ENCODE measurements around the gene SMARCA2. TPM values are rescaled to one million over a fixed set of nuclear protein-coding genes. Genes with fewer than 3 reads are reported as not detected.

The SMARCA2 gene
- polyA plus RNA-seq, 1 donor from 2014 or later = 150 TPM

DNA sequence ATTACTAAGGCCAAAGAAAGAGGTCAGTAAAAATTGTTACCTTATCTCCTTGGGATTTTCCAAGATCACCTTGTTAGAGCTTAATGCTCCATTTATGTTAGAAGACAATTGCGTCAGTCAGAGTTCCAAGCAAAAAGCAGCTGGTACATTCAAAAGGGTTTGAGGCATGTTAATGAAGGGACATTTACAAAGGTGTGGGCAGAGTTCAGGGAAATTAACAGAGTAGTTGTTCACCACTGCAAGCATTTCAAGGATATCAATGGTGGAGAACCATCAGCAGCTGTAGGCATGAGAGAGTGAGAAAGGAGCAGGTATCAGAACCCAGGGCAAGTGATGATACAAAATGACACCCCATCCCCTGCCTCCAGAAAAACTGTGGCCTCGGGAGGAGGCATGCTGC is 17.0 kb upstream of the SMARCA2 start:
- Histone ChIP-seq H3K4me2 (ENCODE audit: low read length) (no peak overlapping the region), H3K27ac (ENCODE audit: low read length) (no peak overlapping the region), H3F3A (ENCODE audit: insufficient read depth, low read length, poor library complexity, severe bottlenecking) (no peaks in the 10 kb centered on the region), H3K36me3 (ENCODE audit: insufficient read depth, low read length) (no peaks in the 10 kb centered on the region), H3K9me3 (ENCODE audit: low read length) (no peaks in the 10 kb centered on the region), H2AFZ (ENCODE audit: low read depth, low read length) (no peak overlapping the region), H3K79me2 (replicated peaks; ENCODE audit: insufficient read depth, low read length) (no peaks in the 10 kb centered on the region), H3K4me3 (ENCODE audit: low read length) (no peak overlapping the region), H3K9me2 (ENCODE audit: insufficient read depth, low read length) (no peaks in the 10 kb centered on the region), H3K27me3 (ENCODE audit: insufficient read depth, low read depth, low read length) (no peaks in the 10 kb centered on the region), H3K9ac (ENCODE audit: low read length) (no peak overlapping the region), H4K20me1 (ENCODE audit: insufficient read depth) (no peaks in the 10 kb centered on the region)
- TF ChIP-seq EZH2 (IDR thresholded peaks at IDR 0.05; ENCODE audit: borderline replicate concordance, insufficient read depth, low read length, poor library complexity, severe bottlenecking) = no peak
- TF ChIP-seq SMC3 (conservative IDR thresholded peaks at IDR 0.05; ENCODE audit: poor library complexity) = no peak
- TF ChIP-seq EP300 (conservative IDR thresholded peaks at IDR 0.05; ENCODE audit: poor library complexity, severe bottlenecking) = no peak
- TF ChIP-seq, protein P1, sequence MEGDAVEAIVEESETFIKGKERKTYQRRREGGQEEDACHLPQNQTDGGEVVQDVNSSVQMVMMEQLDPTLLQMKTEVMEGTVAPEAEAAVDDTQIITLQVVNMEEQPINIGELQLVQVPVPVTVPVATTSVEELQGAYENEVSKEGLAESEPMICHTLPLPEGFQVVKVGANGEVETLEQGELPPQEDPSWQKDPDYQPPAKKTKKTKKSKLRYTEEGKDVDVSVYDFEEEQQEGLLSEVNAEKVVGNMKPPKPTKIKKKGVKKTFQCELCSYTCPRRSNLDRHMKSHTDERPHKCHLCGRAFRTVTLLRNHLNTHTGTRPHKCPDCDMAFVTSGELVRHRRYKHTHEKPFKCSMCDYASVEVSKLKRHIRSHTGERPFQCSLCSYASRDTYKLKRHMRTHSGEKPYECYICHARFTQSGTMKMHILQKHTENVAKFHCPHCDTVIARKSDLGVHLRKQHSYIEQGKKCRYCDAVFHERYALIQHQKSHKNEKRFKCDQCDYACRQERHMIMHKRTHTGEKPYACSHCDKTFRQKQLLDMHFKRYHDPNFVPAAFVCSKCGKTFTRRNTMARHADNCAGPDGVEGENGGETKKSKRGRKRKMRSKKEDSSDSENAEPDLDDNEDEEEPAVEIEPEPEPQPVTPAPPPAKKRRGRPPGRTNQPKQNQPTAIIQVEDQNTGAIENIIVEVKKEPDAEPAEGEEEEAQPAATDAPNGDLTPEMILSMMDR (IDR thresholded peaks at IDR 0.05; ENCODE audit: poor library complexity, severe bottlenecking) = no peak
- TF ChIP-seq, protein P2, sequence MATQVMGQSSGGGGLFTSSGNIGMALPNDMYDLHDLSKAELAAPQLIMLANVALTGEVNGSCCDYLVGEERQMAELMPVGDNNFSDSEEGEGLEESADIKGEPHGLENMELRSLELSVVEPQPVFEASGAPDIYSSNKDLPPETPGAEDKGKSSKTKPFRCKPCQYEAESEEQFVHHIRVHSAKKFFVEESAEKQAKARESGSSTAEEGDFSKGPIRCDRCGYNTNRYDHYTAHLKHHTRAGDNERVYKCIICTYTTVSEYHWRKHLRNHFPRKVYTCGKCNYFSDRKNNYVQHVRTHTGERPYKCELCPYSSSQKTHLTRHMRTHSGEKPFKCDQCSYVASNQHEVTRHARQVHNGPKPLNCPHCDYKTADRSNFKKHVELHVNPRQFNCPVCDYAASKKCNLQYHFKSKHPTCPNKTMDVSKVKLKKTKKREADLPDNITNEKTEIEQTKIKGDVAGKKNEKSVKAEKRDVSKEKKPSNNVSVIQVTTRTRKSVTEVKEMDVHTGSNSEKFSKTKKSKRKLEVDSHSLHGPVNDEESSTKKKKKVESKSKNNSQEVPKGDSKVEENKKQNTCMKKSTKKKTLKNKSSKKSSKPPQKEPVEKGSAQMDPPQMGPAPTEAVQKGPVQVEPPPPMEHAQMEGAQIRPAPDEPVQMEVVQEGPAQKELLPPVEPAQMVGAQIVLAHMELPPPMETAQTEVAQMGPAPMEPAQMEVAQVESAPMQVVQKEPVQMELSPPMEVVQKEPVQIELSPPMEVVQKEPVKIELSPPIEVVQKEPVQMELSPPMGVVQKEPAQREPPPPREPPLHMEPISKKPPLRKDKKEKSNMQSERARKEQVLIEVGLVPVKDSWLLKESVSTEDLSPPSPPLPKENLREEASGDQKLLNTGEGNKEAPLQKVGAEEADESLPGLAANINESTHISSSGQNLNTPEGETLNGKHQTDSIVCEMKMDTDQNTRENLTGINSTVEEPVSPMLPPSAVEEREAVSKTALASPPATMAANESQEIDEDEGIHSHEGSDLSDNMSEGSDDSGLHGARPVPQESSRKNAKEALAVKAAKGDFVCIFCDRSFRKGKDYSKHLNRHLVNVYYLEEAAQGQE (IDR thresholded peaks at IDR 0.05; ENCODE audit: borderline replicate concordance) = no peak
- TF ChIP-seq MXI1 (conservative IDR thresholded peaks at IDR 0.05; ENCODE audit: poor library complexity, severe bottlenecking) = no peak

GRCh38 chr9:2000314-2000713 is 14.8 kb upstream of the SMARCA2 start:
- Histone ChIP-seq H3K4me2 (ENCODE audit: low read length) (no peak overlapping the region), H3K27ac (ENCODE audit: low read length) (no peak overlapping the region), H3F3A (ENCODE audit: insufficient read depth, low read length, poor library complexity, severe bottlenecking) (no peaks in the 10 kb centered on the region), H3K9ac (ENCODE audit: low read length) (no peak overlapping the region), H3K4me3 (ENCODE audit: low read length) (no peak overlapping the region), H3K9me2 (ENCODE audit: insufficient read depth, low read length) (no peaks in the 10 kb centered on the region), H3K36me3 (ENCODE audit: insufficient read depth, low read length) (no peaks in the 10 kb centered on the region), H3K79me2 (replicated peaks; ENCODE audit: insufficient read depth, low read length) (no peaks in the 10 kb centered on the region), H4K20me1 (ENCODE audit: insufficient read depth) (no peaks in the 10 kb centered on the region), H2AFZ (ENCODE audit: low read depth, low read length) (no peak overlapping the region), H3K9me3 (ENCODE audit: low read length) (no peaks in the 10 kb centered on the region), H3K27me3 (ENCODE audit: insufficient read depth, low read depth, low read length) (no peaks in the 10 kb centered on the region)
- no peak for TF ChIP-seq TAF1 (IDR thresholded peaks at IDR 0.05; ENCODE audit: low read depth)
- TF ChIP-seq MXI1 (conservative IDR thresholded peaks at IDR 0.05; ENCODE audit: poor library complexity, severe bottlenecking) = no peak
- no peak for TF ChIP-seq RAD21 (conservative IDR thresholded peaks at IDR 0.05)
- no peak for TF ChIP-seq EZH2 (IDR thresholded peaks at IDR 0.05; ENCODE audit: borderline replicate concordance, insufficient read depth, low read length, poor library complexity, severe bottlenecking)
- no peak for TF ChIP-seq POLR2AphosphoS5 (IDR thresholded peaks at IDR 0.05)
- TF ChIP-seq, protein P1 (IDR thresholded peaks at IDR 0.05; ENCODE audit: poor library complexity, severe bottlenecking) = no peak
- TF ChIP-seq EP300 (conservative IDR thresholded peaks at IDR 0.05; ENCODE audit: poor library complexity, severe bottlenecking) = no peak
- no peak for TF ChIP-seq SMC3 (conservative IDR thresholded peaks at IDR 0.05; ENCODE audit: poor library complexity)
- TF ChIP-seq, protein P2 (IDR thresholded peaks at IDR 0.05; ENCODE audit: borderline replicate concordance) = no peak
